ENCODE data around the gene TAPT1. TPM values are rescaled to one million over a fixed set of nuclear protein-coding genes. Genes with fewer than 3 reads are reported as not detected.

The TAPT1 gene
- total and polyA plus RNA-seq, 9 donors: 21.2 to 35.2 (median 29.5) TPM

DNA sequence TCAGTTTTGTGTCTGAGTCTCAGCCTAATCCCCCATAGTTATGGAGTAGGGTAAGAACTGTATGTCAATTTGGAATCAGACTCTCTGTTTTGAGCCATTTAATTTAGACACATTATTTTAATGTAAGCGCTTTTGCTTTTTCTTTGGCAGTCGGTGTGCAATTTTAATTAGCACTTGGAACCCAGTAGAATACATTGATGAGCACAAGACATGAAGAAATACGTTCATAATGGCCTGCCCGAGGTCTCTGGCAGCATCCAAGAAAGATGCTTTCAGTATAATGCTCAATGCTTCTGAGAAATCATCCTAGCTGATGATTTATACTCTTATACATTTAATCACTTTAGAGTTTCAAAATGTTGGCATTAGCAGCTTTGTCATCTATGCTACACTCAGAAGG is 8.9 kb upstream of the TAPT1 start:
- Histone ChIP-seq H3K4me3 (ENCODE audit: low read length) (no peak overlapping the region), H3K4me1 (ENCODE audit: control insufficient read depth, insufficient read depth, low read length) (no peaks in the 10 kb centered on the region), H3K27me3 (ENCODE audit: control insufficient read depth, insufficient read depth, low read length) (no peaks in the 10 kb centered on the region), H3K9me3 (replicated peaks; ENCODE audit: control insufficient read depth, low read depth, low read length) (no peaks in the 10 kb centered on the region), H3K36me3 (ENCODE audit: control insufficient read depth, insufficient read depth, low read length) (no peaks in the 10 kb centered on the region), H3K27ac (ENCODE audit: low read length) (no peak overlapping the region)
- DNase-seq: no peak
- WGBS (ENCODE audit: insufficient coverage): 90% methylated on average over 2 of the region's 4 CpGs

DNA sequence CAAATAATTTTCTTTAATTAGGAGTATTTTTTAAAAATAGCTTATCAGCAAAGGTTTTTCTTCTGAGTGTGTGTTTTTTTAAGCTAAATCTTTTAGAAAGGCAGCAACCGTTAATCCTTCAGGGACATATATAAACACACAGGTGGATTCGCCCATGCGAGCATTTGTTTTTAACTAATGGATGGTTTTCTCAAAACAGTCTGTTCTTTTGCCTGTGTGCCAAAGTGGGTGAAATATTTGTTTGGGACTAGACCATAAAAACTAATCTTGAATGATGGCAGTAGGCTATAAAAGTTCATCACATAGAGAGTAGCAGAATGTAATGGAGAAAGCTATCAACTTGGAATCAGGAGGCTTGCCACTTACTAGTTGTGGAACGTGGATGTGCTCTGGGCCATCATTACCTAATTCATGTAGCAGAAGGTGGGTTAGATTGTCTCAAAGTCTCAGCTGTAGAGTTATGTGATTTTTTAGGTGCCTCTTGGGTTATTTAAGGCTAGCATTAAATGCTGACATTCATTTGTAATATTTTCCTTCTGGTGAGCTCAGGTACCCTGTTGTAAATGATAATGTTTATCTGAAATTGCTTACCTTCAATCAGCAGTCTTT is 7.4 kb upstream of the TAPT1 start:
- Histone ChIP-seq H3K27ac (ENCODE audit: low read length) (no peak overlapping the region), H3K4me3 (ENCODE audit: low read length) (no peak overlapping the region), H3K36me3 (ENCODE audit: control insufficient read depth, insufficient read depth, low read length) (no peaks in the 10 kb centered on the region), H3K9me3 (replicated peaks; ENCODE audit: control insufficient read depth, low read depth, low read length) (no peaks in the 10 kb centered on the region), H3K4me1 (ENCODE audit: control insufficient read depth, insufficient read depth, low read length) (no peaks in the 10 kb centered on the region), H3K27me3 (ENCODE audit: control insufficient read depth, insufficient read depth, low read length) (no peaks in the 10 kb centered on the region)
- no CpG with 5 or more reads among the region's 4 CpGs for WGBS (ENCODE audit: insufficient coverage)
- DNase-seq: no peak

DNA sequence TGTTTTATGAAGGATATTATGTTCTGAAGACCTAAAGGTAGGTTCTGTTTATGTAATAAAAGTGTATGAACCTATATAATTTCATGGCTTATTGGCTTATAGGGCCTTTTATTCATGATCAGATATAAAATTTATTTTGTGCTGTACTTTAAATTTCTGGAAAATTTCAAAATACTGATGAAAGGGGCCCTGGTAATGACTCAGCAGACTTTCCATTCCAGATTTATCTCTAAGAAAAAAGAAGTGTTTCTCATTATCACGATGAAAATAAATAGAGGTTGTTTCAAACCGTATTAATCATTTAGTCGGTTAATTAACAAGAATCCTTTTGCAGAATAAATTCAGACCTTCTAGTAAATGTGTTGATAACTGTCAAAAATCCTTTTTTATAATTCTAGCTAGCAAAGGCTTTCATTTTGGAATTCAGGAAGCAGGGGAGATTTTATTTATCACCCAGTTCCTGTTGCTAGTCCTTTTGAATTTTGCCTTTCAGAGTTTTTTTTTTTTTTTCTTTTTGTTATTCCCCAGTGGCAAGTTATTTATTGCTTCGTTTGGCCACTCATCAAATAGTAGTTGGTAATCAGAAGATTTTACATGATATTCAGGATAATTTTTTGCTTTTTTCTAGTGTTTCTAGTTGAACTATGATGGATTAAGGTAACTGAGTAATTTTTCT is 5.4 kb upstream of the TAPT1 start:
- Histone ChIP-seq H3K27me3 (ENCODE audit: control insufficient read depth, insufficient read depth, low read length) (no peaks in the 10 kb centered on the region), H3K36me3 (ENCODE audit: control insufficient read depth, insufficient read depth, low read length) (no peaks in the 10 kb centered on the region), H3K4me1 (ENCODE audit: control insufficient read depth, insufficient read depth, low read length) (peaks cover 4% of the 10 kb centered on the region), H3K4me3 (ENCODE audit: low read length) (no peak overlapping the region), H3K9me3 (replicated peaks; ENCODE audit: control insufficient read depth, low read depth, low read length) (no peaks in the 10 kb centered on the region), H3K27ac (ENCODE audit: low read length) (no peak overlapping the region)
- no peak for DNase-seq
- WGBS (ENCODE audit: insufficient coverage): no CpG with 5 or more reads among the region's 4 CpGs

GRCh38 chr4:16230308-16230707 is 4.0 kb upstream of the TAPT1 start:
- Histone ChIP-seq H3K9me3 (replicated peaks; ENCODE audit: control insufficient read depth, low read depth, low read length) (no peaks in the 10 kb centered on the region), H3K4me3 (ENCODE audit: low read length) (no peak overlapping the region), H3K27ac (ENCODE audit: low read length) (no peak overlapping the region), H3K36me3 (ENCODE audit: control insufficient read depth, insufficient read depth, low read length) (no peaks in the 10 kb centered on the region), H3K4me1 (ENCODE audit: control insufficient read depth, insufficient read depth, low read length) (peaks cover 4% of the 10 kb centered on the region), H3K27me3 (ENCODE audit: control insufficient read depth, insufficient read depth, low read length) (no peaks in the 10 kb centered on the region)
- WGBS (ENCODE audit: insufficient coverage): 67% methylated on average over 1 of the region's 2 CpGs
- no peak for DNase-seq

GRCh38 chr4:16229604-16230003 is 3.3 kb upstream of the TAPT1 start:
- Histone ChIP-seq H3K4me1 (ENCODE audit: control insufficient read depth, insufficient read depth, low read length) (peaks cover 5% of the 10 kb centered on the region), H3K4me3 (ENCODE audit: low read length) (no peak overlapping the region), H3K27ac (ENCODE audit: low read length) (no peak overlapping the region), H3K36me3 (ENCODE audit: control insufficient read depth, insufficient read depth, low read length) (no peaks in the 10 kb centered on the region), H3K27me3 (ENCODE audit: control insufficient read depth, insufficient read depth, low read length) (no peaks in the 10 kb centered on the region), H3K9me3 (replicated peaks; ENCODE audit: control insufficient read depth, low read depth, low read length) (no peaks in the 10 kb centered on the region)
- WGBS (ENCODE audit: insufficient coverage): no CpG with 5 or more reads among the region's 2 CpGs
- DNase-seq: no peak

- peaks cover 16% of the 10 kb centered on the region for H3K4me1 ChIP-seq (ENCODE audit: control insufficient read depth, insufficient read depth, low read length)
- peak overlapping the region; percentile 97 for H3K27ac ChIP-seq (ENCODE audit: low read length)
- H3K4me3 ChIP-seq (ENCODE audit: low read length): peak overlapping the region; percentile 73
- DNase-seq: peak; percentile 73
- H3K27me3 ChIP-seq (ENCODE audit: control insufficient read depth, insufficient read depth, low read length): no peaks in the 10 kb centered on the region
- no peaks in the 10 kb centered on the region for H3K36me3 ChIP-seq (ENCODE audit: control insufficient read depth, insufficient read depth, low read length)
- no peaks in the 10 kb centered on the region for H3K9me3 ChIP-seq (replicated peaks; ENCODE audit: control insufficient read depth, low read depth, low read length)
- 4% methylated on average over 16 of the region's 20 CpGs for WGBS (ENCODE audit: insufficient coverage)
These were observed 1.2 kb upstream of the TAPT1 start for GRCh38 chr4:16227462-16227868.

DNA sequence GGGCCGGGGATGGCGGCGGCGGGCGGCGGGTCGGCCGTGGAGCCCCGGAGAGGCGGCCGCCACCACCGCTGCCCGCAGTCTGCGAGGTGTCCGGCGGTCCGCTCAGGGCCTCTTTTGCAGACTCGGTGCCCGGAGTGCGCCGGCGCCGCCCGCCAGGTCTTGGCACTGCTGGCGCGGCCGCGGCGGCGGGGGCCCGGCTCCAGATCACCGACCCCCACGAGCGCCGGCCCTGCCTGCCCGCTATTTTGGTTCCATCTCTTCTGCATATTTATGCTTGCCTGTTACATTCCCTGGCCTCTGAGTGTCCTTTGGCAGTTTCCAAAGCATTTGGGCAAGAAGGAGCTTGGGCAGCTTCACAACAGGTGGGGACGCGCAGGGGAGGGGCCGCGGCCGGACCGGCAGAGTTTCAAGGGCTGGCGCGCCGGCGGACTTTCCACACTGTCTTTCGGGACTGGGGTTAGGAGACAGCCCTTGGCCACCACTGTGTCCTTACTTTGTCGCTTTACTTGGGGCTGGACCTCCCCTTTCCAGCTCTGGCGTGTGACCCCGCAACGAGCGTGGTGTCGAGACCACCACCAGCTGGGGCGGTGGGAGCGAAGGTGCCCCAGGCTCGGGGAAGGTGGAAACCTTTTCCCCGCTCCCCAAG is 668 bp upstream of the TAPT1 start:
- H3K4me1 ChIP-seq (ENCODE audit: control insufficient read depth, insufficient read depth, low read length): peaks cover 16% of the 10 kb centered on the region
- H3K9me3 ChIP-seq (replicated peaks; ENCODE audit: control insufficient read depth, low read depth, low read length): no peaks in the 10 kb centered on the region
- H3K27ac ChIP-seq (ENCODE audit: low read length): peak overlapping the region; percentile 97
- DNase-seq: peak; percentile 74
- 0% methylated on average over 57 of the region's 57 CpGs for WGBS (ENCODE audit: insufficient coverage)
- H3K36me3 ChIP-seq (ENCODE audit: control insufficient read depth, insufficient read depth, low read length): no peaks in the 10 kb centered on the region
- no peaks in the 10 kb centered on the region for H3K27me3 ChIP-seq (ENCODE audit: control insufficient read depth, insufficient read depth, low read length)
- H3K4me3 ChIP-seq (ENCODE audit: low read length): peak overlapping the region; percentile 73

- Histone ChIP-seq H3K36me3 (ENCODE audit: control insufficient read depth, insufficient read depth, low read length) (no peaks in the 10 kb centered on the region), H3K9me3 (replicated peaks; ENCODE audit: control insufficient read depth, low read depth, low read length) (no peaks in the 10 kb centered on the region), H3K4me3 (ENCODE audit: low read length) (peak overlapping the region; percentile 89), H3K4me1 (ENCODE audit: control insufficient read depth, insufficient read depth, low read length) (peaks cover 16% of the 10 kb centered on the region), H3K27me3 (ENCODE audit: control insufficient read depth, insufficient read depth, low read length) (no peaks in the 10 kb centered on the region), H3K27ac (ENCODE audit: low read length) (peak overlapping the region; percentile 89)
- no CpG with 5 or more reads among the region's 6 CpGs for WGBS (ENCODE audit: insufficient coverage)
- DNase-seq: peak; percentile 66
These were observed 956 bp downstream of the TAPT1 start for GRCh38 chr4:16225167-16225862.

GRCh38 chr4:16224264-16225166 is 1.8 kb downstream of the TAPT1 start:
- 89% methylated on average over 3 of the region's 6 CpGs for WGBS (ENCODE audit: insufficient coverage)
- Histone ChIP-seq H3K36me3 (ENCODE audit: control insufficient read depth, insufficient read depth, low read length) (peaks cover 2% of the 10 kb centered on the region), H3K27me3 (ENCODE audit: control insufficient read depth, insufficient read depth, low read length) (no peaks in the 10 kb centered on the region), H3K4me1 (ENCODE audit: control insufficient read depth, insufficient read depth, low read length) (peaks cover 16% of the 10 kb centered on the region), H3K9me3 (replicated peaks; ENCODE audit: control insufficient read depth, low read depth, low read length) (no peaks in the 10 kb centered on the region), H3K27ac (ENCODE audit: low read length) (peak overlapping the region; percentile 89), H3K4me3 (ENCODE audit: low read length) (peak overlapping the region; percentile 89)
- DNase-seq: no peak

All from muscle of leg (tissue), 11 donors.